22Rv1 (cell line): ENCODE results near the gene C14orf180.

Source experiments
- H3K27ac ChIP-seq: fragments of 450-650 bp; 2 replicates; pipeline ENCODE4 v1.5.1; 2017
- CTCF ChIP-seq: fragments of 450-650 bp; IDR thresholded peaks from 2 replicates; pipeline ENCODE4 v1.5.1; 2017; ENCODE audit warnings: mild to moderate bottlenecking
- ZFX ChIP-seq: fragments of 450-650 bp; IDR thresholded peaks from 2 replicates; pipeline ENCODE4 v1.6.1; 2017; ENCODE audit warnings: antibody characterized with exemption, borderline replicate concordance

Gene C14orf180

GRCh38 chr14:104559804-104560585, 19.6 kb upstream of the C14orf180 start:
- H3K27ac ChIP-seq = no peak overlapping the region
- TF ChIP-seq CTCF = no peak
- no peak for TF ChIP-seq ZFX

GRCh38 chr14:104560586-104560945, 19.0 kb upstream of the C14orf180 start:
- no peak for TF ChIP-seq ZFX
- TF ChIP-seq CTCF = no peak
- H3K27ac ChIP-seq = no peak overlapping the region

- TF ChIP-seq CTCF (no peak), ZFX (no peak)
Observed at GRCh38 chr14:104561124-104561557, 18.4 kb upstream of the C14orf180 start.

GRCh38 chr14:104561632-104562495, 17.7 kb upstream of the C14orf180 start:
- TF ChIP-seq CTCF = no peak
- TF ChIP-seq ZFX = no peak
- no peak overlapping the region for H3K27ac ChIP-seq

More at GRCh38 chr14:104561124-104561557, 18.4 kb upstream of the C14orf180 start:
- H3K27ac ChIP-seq = no peak overlapping the region

GRCh38 chr14:104562606-104563005, 17.0 kb upstream of the C14orf180 start:
- H3K27ac ChIP-seq = no peak overlapping the region
- TF ChIP-seq ZFX (no peak), CTCF (no peak)

- H3K27ac ChIP-seq = no peak overlapping the region
- no peak for TF ChIP-seq ZFX
- no peak for TF ChIP-seq CTCF
Observed at GRCh38 chr14:104563191-104563741, 16.3 kb upstream of the C14orf180 start.
